Measurements from ENCODE around the gene UPK3BL2. TPM values are rescaled to one million over a fixed set of nuclear protein-coding genes. Genes with fewer than 3 reads are reported as not detected.
A peak's percentile ranks its signal among the peaks of the same experiment; 100 is the strongest.
"Not testable (repeated sequence)": the region's sequence is repeated elsewhere in the genome, so short reads cannot be mapped to it uniquely, and the experiment has no call there.

Gene UPK3BL2
- total RNA-seq, 2 donors from 2014 or later = 10.8 to 14.7 TPM

DNA sequence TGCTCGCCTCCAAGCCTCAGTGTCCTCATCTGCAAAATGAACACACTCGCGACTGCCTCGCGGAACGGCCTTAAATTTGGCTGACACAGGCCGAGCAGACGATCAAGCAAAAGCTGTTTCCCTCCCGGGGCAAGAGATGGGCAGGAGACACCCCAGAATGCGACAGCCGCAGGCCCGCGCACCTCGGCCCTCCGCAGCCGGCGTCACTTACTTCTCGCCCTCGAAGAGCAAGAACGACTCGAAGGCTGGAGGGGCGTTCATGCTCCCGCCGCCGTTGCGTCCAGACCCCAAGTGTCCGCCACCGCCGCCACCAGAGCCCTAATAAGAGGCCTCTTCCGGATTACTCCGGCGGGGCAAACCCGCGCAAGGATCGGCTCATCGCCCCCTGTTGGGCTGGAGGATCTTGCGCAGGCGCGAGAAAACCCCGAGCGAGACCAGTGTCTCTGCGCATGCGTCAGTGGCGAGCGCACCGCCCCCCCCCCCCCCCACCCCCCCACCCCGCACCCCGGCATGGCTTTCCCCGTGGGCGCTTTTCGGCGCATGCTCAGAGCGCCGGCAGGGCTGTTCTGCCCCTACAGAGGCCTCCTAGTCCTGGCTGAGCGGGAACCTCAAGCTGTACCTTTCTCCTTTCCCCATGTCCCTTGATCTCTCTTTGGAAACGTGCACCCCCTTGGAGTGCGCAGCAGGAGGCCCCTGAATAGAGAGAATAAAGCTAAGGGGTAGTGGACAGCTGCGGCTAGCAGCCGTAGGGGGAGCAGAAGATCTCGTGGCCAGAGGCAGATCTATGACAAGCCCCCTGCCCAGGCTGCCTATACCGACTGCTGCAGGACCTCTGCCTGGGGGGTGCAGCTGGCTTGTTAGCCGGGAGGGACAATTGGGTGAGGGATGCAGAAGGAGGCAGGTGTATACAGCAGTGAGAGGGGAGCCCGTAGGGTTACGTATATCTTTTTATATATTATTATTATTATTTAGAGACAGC is 29.1 kb upstream of the UPK3BL2 start, which contains the start of gene POLR2J3:
POLR2J3 (minus strand) TSS at position 323 of the 979 bp plus-strand sequence; CDS start at position 261, 62 bp downstream.
- ATAC-seq (ENCODE audit: insufficient number of reproducible peaks, low FRiP score, low read depth) (peak; percentile 100), DNase-seq (ENCODE audit: low spot score) (peak; percentile 30)
- TF ChIP-seq, protein P1, sequence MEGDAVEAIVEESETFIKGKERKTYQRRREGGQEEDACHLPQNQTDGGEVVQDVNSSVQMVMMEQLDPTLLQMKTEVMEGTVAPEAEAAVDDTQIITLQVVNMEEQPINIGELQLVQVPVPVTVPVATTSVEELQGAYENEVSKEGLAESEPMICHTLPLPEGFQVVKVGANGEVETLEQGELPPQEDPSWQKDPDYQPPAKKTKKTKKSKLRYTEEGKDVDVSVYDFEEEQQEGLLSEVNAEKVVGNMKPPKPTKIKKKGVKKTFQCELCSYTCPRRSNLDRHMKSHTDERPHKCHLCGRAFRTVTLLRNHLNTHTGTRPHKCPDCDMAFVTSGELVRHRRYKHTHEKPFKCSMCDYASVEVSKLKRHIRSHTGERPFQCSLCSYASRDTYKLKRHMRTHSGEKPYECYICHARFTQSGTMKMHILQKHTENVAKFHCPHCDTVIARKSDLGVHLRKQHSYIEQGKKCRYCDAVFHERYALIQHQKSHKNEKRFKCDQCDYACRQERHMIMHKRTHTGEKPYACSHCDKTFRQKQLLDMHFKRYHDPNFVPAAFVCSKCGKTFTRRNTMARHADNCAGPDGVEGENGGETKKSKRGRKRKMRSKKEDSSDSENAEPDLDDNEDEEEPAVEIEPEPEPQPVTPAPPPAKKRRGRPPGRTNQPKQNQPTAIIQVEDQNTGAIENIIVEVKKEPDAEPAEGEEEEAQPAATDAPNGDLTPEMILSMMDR (IDR thresholded peaks at IDR 0.05) = peak; percentile 37
- H3K36me3 ChIP-seq; H3K4me1 ChIP-seq (ENCODE audit: control insufficient read depth in 1 of 2, low read depth in 2 of 2); H3K27me3 ChIP-seq (replicated peaks; ENCODE audit: insufficient read depth); H3K9me3 ChIP-seq: not testable (repeated sequence)
- H3K4me3 ChIP-seq = peak within 1 kb of the TSS; percentile 97
- H3K27ac ChIP-seq = peak within 1 kb of the TSS; percentile 61 to 63

DNA sequence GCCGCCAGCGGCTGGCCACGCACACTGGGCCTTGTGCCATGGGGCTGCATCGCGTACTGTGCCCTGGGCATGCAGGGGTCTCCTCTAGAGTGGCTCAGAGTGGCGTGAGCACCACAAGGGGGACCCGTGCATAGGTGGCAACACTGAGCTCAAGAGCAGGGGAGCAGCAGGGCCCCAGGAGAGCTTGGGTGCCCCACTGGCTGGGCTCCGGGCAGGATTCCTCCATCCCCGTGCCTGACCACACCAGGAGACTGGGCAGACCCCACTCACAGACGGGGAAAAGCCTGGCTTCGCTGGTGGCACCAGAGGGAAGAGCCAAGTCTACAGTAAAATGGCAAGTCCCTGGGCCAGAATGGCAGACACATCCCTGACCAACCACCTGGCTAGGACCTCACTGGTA is 25.1 kb upstream of the UPK3BL2 start:
- not testable (repeated sequence) for DNase-seq (ENCODE audit: low spot score); H3K4me1 ChIP-seq (ENCODE audit: control insufficient read depth in 1 of 2, low read depth in 2 of 2); H3K27me3 ChIP-seq (replicated peaks; ENCODE audit: insufficient read depth); H3K9me3 ChIP-seq; H3K27ac ChIP-seq; H3K36me3 ChIP-seq; ATAC-seq (ENCODE audit: insufficient number of reproducible peaks, low FRiP score, low read depth); H3K4me3 ChIP-seq

DNA sequence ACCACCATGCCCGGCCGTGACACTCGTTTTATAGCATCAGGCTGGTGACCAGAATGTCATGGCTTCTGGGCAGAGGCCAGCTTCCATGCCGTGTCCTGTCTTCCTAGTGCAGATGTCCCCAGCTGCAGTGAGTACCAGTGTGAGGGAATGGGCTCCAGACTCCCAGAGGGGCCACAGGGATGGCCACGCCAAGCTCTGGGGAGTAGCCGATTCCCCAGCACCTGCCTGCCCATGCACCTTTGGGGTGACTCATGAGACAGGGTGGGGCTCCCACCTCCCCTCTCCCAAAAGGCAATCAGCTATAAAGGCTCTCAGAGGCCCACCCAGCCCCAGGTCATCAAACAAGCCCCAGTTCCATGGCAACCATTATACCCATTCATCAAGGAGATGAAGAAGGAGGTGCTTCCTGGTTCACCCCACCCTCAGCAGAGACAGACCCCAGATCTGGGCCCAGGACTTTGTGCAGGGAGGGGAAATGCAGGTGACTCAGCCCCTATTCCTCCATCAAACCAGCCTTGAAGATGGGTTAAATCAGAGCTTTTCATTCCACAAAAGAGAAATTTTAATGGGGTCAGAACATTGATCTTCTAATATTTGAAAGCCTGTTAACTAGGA is 7.4 kb upstream of the UPK3BL2 start, which contains the start of gene SPDYE2:
SPDYE2 (plus strand) TSS at position 419 of the 615 bp plus-strand sequence. CDS start 2,030 bp downstream, outside the sequence.
- not testable (repeated sequence) for H3K27ac ChIP-seq; ATAC-seq (ENCODE audit: insufficient number of reproducible peaks, low FRiP score, low read depth); H3K36me3 ChIP-seq; DNase-seq (ENCODE audit: low spot score); H3K27me3 ChIP-seq (replicated peaks; ENCODE audit: insufficient read depth); H3K4me3 ChIP-seq; H3K4me1 ChIP-seq (ENCODE audit: control insufficient read depth in 1 of 2, low read depth in 2 of 2); H3K9me3 ChIP-seq

DNA sequence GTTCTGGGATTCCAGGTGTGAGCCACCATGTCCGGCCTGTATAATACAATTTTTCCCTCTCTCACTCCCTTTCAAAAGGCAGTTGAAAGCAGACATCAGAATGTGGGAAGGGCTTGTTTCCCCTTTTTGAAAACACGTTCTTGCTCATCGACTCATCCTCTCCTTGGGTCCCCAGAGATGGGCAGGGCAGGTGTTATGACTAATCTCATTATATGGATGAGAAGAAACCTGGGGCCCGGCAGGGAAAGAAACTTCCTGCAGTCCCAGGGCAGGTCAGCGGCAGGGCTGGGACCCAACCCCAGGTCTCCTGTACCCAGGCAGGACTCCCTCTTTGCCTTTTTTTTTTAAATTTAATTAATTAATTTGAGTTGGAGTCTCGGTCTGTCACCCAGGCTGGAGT is 2.9 kb upstream of the UPK3BL2 start:
- H3K4me1 ChIP-seq (ENCODE audit: control insufficient read depth in 1 of 2, low read depth in 2 of 2) = not testable (repeated sequence)

DNA sequence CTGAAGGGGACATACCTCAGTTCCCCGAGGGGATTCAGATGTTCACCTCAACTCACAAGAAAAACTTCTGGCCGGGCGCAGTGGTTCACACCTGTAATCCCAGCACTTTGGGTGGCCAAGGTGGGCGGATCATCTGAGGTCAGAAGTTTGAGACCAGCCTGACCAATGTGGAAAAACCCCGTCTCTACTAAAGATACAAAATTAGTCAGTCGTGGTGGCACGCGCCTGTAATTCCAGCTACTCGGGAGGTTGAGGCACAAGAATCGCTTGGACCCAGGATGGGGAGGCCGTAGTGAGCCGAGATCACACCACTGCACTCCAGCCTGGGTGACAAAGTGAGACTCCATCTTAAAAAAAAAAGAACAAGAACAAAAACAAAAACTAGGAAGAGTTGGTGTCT is 1.8 kb upstream of the UPK3BL2 start:
- H3K27me3 ChIP-seq (replicated peaks; ENCODE audit: insufficient read depth); H3K36me3 ChIP-seq; DNase-seq (ENCODE audit: low spot score); ATAC-seq (ENCODE audit: insufficient number of reproducible peaks, low FRiP score, low read depth); H3K27ac ChIP-seq; H3K9me3 ChIP-seq; H3K4me1 ChIP-seq (ENCODE audit: control insufficient read depth in 1 of 2, low read depth in 2 of 2); H3K4me3 ChIP-seq: not testable (repeated sequence)

More for the DNA sequence above, 2.9 kb upstream of the UPK3BL2 start:
- H3K4me3 ChIP-seq; H3K9me3 ChIP-seq; DNase-seq (ENCODE audit: low spot score); H3K36me3 ChIP-seq; ATAC-seq (ENCODE audit: insufficient number of reproducible peaks, low FRiP score, low read depth); H3K27me3 ChIP-seq (replicated peaks; ENCODE audit: insufficient read depth); H3K27ac ChIP-seq: not testable (repeated sequence)

- not testable (repeated sequence) for H3K4me3 ChIP-seq; H3K4me1 ChIP-seq (ENCODE audit: control insufficient read depth in 1 of 2, low read depth in 2 of 2)
Observed at GRCh38 chr7:102544372-102544771, 876 bp upstream of the UPK3BL2 start.

DNA sequence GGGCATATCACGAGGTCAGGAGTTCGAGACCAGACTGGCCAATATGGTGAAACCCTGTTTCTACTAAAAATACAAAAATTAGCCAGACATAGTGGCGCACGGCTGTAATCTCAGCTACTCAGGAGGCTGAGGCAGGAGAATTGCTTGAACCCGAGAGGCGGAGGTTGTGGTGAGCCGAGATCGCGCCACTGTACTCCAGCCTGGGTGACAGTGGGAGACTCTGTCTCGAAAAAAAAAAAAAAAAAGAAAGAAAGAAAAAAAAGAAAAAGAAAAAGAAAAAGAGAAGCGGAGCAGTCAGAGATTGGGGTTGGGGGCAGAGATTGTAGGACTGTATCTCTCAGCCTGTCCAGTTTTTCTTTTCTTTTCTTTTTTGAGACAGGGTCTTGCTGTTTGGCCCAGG is 725 bp downstream of the UPK3BL2 start:
- not testable (repeated sequence) for H3K36me3 ChIP-seq; H3K9me3 ChIP-seq; DNase-seq (ENCODE audit: low spot score); H3K27ac ChIP-seq; H3K27me3 ChIP-seq (replicated peaks; ENCODE audit: insufficient read depth); H3K4me3 ChIP-seq; ATAC-seq (ENCODE audit: insufficient number of reproducible peaks, low FRiP score, low read depth); H3K4me1 ChIP-seq (ENCODE audit: control insufficient read depth in 1 of 2, low read depth in 2 of 2)

More at GRCh38 chr7:102544372-102544771, 876 bp upstream of the UPK3BL2 start:
- DNase-seq (ENCODE audit: low spot score); ATAC-seq (ENCODE audit: insufficient number of reproducible peaks, low FRiP score, low read depth); H3K27ac ChIP-seq; H3K36me3 ChIP-seq; H3K9me3 ChIP-seq; H3K27me3 ChIP-seq (replicated peaks; ENCODE audit: insufficient read depth): not testable (repeated sequence)

- not testable (repeated sequence) for DNase-seq (ENCODE audit: low spot score); H3K27me3 ChIP-seq (replicated peaks; ENCODE audit: insufficient read depth); H3K36me3 ChIP-seq; H3K9me3 ChIP-seq; H3K4me3 ChIP-seq; H3K4me1 ChIP-seq (ENCODE audit: control insufficient read depth in 1 of 2, low read depth in 2 of 2); H3K27ac ChIP-seq; ATAC-seq (ENCODE audit: insufficient number of reproducible peaks, low FRiP score, low read depth)
Observed at GRCh38 chr7:102542083-102542482, 1.4 kb downstream of the UPK3BL2 start.

DNA sequence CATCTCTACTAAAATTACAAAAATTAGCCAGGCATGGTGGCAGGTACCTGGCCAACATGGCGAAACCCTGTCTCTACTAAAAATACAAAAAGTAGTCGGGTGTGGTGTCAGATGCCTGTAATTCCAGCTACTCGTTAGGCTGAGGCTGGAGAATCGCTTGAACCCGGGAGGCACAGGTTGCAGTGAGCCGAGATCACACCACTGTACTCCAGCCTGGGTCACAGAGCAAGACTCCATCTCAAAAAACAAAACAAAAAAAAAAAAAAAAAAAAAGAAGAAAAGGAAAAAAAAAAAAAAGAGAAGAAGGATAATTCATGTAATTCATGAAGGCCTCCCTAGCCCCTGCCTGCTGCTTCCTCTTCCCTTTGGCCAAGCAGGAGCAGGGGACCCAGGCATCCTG is 2.9 kb downstream of the UPK3BL2 start:
- not testable (repeated sequence) for H3K9me3 ChIP-seq; H3K27ac ChIP-seq; DNase-seq (ENCODE audit: low spot score); H3K36me3 ChIP-seq; H3K4me3 ChIP-seq; H3K4me1 ChIP-seq (ENCODE audit: control insufficient read depth in 1 of 2, low read depth in 2 of 2); ATAC-seq (ENCODE audit: insufficient number of reproducible peaks, low FRiP score, low read depth); H3K27me3 ChIP-seq (replicated peaks; ENCODE audit: insufficient read depth)

DNA sequence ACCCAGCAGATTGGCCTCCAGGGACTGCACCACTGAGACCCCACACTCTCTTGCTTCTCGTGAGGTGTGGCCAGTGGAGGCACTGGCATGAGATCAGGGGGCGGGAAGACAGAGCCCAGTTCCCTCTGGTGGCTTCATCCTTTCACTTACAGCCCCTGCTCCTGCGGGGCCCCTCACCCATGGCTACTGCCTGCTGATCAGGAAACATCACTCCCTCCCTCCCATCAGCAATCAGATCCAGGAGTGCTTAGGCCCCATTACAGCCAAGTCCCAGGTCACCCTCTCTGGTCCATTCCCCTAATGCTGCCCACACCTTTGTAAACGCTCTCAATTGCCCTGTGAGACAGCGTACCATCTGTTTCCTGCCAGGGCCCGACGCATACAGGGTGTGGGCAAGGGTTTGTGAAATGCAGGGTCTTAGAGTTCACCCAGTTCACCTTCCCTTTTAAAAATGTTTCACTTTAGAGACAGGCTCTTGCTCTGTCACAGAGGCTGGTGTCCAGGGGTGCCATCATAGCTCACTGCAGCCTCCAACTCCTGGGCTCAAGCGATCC is 8.4 kb downstream of the UPK3BL2 start:
- H3K36me3 ChIP-seq; H3K27ac ChIP-seq; ATAC-seq (ENCODE audit: insufficient number of reproducible peaks, low FRiP score, low read depth); H3K4me3 ChIP-seq; H3K9me3 ChIP-seq; H3K27me3 ChIP-seq (replicated peaks; ENCODE audit: insufficient read depth); H3K4me1 ChIP-seq (ENCODE audit: control insufficient read depth in 1 of 2, low read depth in 2 of 2); DNase-seq (ENCODE audit: low spot score): not testable (repeated sequence)

DNA sequence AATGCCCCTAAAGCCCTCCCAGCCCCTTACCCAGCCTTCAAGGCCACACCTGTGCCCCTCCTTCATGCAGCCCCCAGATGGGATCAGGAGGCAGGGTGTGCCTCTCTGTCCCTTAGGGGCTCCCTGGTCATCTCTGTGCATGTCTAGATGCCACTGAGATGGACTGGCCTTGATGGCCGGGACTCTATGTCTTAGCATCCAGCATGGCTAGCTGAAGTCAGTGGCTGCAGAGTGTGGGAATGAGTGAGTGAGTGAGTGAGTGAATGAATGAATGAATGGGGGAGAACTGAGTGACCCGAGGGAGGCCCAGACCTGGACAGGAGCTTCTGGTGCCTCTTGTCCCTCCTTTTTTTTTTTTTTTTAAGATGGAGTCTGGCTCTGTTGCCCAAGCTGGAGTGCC is 11.4 kb downstream of the UPK3BL2 start:
- H3K4me1 ChIP-seq (ENCODE audit: control insufficient read depth in 1 of 2, low read depth in 2 of 2); DNase-seq (ENCODE audit: low spot score); H3K4me3 ChIP-seq; H3K27me3 ChIP-seq (replicated peaks; ENCODE audit: insufficient read depth); ATAC-seq (ENCODE audit: insufficient number of reproducible peaks, low FRiP score, low read depth); H3K36me3 ChIP-seq; H3K9me3 ChIP-seq; H3K27ac ChIP-seq: not testable (repeated sequence)
